ENCODE data around the gene PCDH9.

GRCh38 chr13:66971004-66971403 is 259.1 kb downstream of the PCDH9 start:
- no peak for TF ChIP-seq YY1 (IDR thresholded peaks at IDR 0.05; ENCODE audit: insufficient read depth, insufficient read length)
- no peak for TF ChIP-seq SUZ12 (IDR thresholded peaks at IDR 0.05; ENCODE audit: extremely low read depth, insufficient read depth, insufficient read length)
- no peak for TF ChIP-seq ZNF274 (IDR thresholded peaks at IDR 0.05; ENCODE audit: low read depth, low read length)

Data from NT2/D1 (cell line).